HG02973 (cell line): ENCODE results near the gene CHRNG.
"Not testable (repeated sequence)": the region's sequence is repeated elsewhere in the genome, so short reads cannot be mapped to it uniquely, and the experiment has no call there.

ENCODE experiments used
- ATAC-seq: cut with Tn5 transposase; IDR thresholded peaks from one replicate; pipeline ENCODE4 v1.9.1; 2021; ENCODE audit warnings: moderate library complexity; ENCODE audit not compliant: unreplicated experiment

The CHRNG gene

DNA sequence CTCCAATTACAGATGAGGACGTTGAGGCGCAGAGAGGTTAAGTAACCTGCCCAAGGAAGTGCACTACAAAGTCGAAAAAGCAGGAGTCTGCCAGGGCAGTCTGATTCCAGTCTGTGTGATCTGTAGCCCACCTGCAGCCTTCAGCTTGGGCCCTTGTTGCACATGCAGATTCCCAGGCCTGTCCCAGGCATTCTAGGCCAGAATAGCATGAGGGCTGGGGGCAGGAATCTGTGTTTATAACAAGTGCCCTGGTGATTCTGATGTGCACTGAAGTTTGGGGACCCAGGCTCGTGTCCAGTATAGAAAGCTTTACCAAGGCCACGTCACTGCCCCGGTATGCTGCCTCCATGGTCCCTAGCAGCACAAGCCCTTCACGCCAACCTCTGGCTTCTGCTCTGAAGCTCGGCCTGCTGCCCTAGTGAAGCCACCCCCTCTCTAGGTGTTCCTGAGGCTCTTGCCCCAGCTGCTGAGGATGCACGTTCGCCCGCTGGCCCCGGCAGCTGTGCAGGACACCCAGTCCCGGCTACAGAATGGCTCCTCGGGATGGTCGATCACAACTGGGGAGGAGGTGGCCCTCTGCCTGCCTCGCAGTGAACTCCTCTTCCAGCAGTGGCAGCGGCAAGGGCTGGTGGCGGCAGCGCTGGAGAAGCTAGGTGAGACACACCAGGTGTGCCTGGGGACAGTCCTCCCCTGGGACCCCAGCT lies 4.6 kb downstream of the CHRNG start:
- ATAC-seq, result no peak

DNA sequence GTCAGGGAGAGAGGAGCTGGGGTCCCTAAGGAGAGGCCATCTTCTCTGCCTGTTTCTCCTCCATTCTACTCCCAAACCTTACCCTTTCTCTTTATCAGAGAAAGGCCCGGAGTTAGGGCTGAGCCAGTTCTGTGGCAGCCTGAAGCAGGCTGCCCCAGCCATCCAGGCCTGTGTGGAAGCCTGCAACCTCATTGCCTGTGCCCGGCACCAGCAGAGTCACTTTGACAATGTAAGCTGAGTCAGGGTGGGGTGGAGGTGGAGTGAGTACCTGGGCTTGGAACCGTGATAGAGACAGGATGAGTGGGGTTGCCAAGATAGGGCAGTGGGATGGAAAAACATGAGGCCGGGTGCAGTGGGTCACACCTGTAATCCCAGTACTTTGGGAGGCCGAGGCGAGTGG lies 5.2 kb downstream of the CHRNG start:
- ATAC-seq, result no peak

DNA sequence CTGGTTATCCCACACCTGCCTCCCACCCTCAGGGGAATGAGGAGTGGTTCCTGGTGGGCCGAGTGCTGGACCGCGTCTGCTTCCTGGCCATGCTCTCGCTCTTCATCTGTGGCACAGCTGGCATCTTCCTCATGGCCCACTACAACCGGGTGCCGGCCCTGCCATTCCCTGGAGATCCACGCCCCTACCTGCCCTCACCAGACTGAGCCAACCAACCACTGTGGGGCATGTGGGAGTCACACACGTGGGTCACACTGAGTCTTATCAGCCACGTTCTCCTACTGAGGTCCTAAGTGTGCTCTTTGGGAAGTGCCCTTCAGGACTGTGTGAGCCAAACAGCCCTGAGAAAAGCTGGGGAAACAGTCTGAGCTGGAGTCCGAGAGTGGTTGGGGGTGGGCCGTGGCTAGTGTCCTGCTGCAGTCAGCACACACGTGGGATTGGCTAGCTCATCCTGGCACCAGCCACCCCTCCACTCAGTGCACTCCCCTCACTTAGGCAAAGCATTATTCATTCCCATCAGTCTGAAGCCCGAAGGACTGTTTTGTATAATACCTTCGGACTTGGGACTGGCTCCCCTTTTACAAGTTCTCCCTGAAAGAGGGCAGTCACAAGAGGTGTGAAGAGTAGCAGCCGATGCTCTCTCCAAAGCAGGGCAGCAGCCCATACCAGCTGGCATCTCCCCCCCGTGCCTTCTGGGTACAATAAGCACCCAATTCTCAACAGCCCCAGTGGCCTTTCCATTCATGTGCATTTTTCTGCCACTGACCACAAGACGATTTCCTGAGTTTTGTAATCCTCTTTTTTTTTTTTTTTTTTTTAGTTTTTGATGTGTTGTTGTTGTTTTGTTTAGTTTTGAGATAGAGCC lies 6.3 kb downstream of the CHRNG start:
- no peak for ATAC-seq

DNA sequence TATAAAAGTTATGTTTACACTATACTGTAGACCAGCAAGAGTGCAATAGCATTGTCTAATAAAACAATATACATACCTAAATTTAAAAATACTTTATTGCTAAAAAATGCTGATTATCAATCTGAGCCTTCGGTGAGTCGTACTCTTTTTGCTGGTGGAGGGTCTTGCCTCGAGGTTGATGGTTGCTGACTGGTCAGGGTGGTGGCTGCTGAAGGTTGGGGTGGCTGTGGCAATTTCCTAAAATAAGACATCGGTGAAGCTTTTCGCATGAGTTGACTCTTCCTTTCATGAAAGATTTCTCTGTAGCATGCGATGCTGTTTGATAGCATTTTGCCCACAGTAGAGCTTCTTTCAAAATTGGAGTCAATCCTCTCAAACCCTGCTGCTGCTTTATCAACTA lies 8.5 kb downstream of the CHRNG start:
- ATAC-seq, result no peak

DNA sequence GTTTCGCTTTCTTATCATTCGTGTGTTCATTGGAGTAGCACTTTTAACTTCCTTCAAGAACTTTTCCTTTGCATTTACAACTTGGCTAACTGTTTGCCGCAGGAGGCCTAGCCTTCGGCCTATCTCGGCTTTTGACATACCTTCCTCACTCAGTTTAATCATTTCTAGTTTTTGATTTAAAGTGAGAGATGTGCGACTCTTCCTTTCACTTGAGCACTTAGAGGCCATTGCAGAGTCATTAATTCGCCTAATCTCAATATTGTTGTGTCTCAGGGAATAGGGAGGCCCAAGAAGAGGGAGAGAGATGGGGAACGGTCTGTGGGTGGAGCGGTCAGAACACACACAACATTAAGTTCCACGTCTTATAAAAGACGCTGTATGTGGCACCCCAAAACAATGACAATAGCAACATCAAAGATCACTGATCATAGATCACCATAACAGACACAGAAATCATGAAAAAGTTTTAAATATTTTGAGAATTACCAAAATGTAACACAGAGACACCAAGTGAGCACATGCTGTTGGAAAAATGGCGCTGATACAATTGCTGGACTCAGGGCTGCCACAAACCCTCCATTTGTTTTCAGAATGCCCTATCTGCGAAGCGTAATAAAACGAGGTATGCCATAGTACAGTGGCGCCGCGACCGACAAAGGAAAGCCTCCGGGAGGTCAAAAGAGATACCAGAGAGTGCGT lies 10.3 kb downstream of the CHRNG start:
- no peak for ATAC-seq

DNA sequence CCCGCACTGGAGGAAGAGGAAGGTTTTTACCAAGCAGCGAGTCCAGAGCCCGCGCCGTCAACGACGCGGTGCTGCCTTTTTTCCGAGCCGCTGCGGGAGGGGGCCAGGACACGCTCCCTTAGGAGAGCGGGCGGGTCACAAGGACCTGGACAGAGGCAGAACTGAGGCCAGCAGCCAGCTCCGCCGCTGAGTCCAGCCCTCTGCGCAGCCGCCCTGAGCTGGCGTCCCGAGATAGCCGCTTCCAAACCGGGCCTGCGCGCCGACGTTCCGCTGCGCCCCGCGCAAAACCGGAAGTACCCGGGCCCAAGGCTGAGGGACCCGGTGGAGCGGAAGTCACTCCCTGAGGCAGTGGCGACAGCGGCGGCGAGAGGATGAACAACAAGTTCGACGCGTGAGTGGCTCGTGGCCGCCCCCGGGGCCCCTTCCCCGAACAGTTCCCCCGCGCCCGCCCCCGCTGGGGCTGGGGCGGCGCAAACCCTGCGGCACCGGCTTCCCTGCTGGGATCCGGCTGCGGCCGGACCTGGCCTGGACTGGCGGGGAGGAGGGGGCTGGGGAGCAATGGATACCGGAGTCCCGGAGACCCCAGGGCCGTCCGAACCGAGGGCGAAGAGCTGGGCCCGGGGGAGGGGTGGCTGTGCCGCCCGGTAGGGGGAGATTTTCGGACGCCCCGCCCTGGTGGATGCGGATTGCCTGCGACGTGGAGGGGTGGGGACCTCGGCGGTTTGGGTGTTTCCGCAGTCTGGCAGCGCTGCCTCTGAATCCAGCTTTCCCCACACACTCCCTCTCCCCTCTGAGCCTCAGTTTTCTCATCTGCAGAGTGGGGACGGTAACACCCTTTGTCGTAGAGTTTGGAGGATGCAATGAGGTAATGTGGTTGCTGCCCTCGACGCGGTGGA lies 11.1 kb downstream of the CHRNG start, which contains the start of the genes EIF4E2 and TIGD1:
Gene EIF4E2, plus strand, starts transcription at position 336 of the 896 bp plus-strand sequence. Its CDS starts 36 bp downstream, at position 372.
Gene TIGD1, minus strand, starts transcription at position 204 of the 896 bp plus-strand sequence. CDS start 675 bp downstream, outside the sequence.
- peak; percentile 91 for ATAC-seq

DNA sequence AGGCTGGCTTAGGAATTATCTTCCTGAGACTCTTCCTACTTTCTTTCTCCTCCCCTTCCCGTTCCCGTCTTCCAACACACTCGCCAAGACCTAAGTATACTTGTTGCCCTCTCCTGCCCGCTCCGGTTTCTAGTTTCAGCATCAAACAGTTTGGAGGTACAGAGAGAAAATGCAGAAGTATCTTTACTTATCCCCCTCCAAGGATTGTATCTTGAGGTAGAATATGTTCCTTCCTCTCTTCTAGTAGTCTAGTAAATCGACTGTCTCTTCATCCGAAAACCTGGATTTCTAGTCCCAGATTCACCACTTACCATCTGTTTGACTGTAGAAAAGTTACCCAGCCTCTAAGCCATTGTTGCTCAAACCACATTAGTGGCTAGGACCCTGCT lies 11.8 kb downstream of the CHRNG start:
- no peak for ATAC-seq

DNA sequence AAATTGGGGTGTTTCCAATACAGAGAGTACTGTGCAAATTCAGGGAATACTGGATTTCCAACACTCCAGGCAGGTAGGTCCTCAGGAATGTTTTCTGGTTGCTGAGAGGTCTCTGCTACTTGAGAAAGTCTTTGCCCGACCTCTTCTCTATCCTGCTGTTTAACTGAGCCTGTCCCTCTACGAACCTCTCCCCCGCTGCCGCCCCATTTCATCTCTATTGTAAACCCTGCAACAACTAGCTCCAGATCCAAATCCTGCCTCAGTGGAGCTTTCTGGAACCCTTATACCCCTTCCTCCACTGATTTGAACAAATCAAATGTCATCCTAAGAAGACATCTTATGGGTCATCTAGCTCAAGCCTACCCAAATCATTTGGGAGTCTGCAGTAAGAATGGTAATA lies 12.3 kb downstream of the CHRNG start:
- ATAC-seq, result no peak

DNA sequence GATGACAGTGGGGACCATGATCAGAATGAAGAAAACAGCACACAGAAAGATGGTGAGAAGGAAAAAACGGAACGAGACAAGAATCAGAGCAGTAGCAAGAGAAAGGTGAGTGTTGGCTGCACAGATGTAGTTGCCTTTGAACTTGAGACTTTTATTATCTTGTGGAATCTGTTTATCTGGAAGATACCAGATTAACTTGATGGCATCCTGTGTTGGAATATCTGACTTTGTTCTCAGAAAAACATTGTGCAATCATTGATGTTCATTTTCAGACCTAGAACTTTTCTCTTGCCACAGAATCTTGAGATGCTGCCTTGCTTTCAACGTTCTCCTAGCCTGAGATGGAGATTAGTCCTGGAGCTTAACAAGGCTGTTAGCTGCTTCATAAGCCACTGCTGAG lies 16.9 kb downstream of the CHRNG start:
- no peak for ATAC-seq

DNA sequence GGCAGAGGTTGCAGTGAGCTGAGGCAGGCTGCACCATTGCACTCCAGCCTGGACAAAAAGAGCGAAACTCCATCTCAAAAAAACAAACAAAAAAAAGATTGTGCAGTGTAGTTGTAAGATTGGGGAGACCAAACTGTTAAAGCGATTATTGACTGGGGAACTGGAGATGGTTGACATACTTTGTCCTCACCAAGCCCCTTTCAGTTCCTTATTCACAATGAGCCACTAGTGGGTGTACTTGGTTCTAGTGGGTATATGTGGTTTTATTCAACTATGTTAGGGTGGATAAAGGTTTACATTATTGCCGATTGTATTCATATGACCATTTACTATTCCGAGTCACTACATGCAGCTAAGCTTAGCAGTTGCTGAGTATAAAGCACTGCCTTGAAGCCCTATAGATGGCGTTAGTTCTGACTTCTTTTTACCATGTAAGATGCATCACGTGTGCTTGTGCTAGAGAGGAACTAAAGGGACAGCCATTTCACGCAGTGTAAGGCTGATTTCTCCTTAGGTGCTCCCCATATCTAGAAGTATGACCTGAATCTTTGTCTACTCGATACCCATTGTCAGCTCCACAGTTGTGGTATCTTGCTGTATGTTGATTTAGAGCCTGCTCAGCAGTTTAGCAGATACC lies 23.1 kb downstream of the CHRNG start:
- ATAC-seq, result no peak

DNA sequence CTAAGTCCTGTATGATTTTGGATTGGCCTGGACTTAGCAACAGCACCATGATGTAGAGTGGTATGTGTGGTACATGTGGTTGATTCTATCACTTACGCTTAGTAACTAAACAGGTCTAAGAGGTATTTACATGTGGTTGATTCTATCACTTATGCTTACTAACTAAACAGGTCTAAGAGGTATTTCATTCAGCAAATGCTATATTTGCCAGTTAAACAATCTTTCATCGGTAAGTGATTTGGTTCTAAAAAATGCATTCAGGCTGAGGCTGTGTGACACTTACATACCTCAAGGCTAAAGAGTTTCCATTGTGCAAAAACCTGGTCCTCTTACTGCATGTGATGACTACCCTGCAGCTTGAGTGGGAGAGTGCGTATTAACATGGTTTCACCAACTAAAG lies 24.1 kb downstream of the CHRNG start:
- no peak for ATAC-seq

DNA sequence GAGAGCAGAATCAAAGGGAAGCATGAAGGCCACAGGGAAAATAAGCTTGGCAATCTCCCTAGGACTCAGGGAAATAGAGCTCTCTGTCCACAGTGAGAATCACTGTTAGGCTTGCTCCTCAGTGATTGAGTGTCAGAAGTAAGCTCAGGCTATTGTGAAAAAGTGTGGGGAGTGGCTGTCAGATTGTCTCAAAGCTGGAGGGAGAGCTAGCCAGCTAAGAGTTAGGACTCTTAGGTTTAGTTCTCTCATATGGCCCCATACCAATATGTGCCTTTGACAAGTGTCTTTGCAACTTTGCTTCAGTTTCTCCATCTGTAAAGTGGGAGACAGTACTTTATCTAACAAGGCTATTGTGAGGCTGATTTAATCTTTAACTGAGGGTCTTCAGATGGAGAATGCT lies 28.2 kb downstream of the CHRNG start:
- no peak for ATAC-seq

DNA sequence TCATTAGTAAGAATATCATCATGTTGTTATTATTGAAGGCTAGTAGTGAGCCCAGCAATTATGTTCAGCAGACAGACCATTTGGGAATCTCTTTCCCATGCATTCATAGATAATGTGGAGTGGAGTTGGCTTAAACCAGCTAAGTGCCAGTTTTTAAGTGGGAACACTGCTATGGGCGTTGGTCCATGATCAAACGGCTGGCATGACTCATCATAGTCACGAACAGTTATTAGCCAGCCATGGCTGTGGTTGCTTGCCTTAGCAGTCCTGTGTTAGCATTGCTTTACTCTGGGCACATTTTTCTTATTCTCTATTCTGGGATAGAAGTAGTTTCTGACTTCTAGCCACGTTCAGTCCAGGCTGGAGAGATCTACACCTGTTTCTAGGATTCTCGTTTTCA lies 28.7 kb downstream of the CHRNG start:
- ATAC-seq, result no peak

DNA sequence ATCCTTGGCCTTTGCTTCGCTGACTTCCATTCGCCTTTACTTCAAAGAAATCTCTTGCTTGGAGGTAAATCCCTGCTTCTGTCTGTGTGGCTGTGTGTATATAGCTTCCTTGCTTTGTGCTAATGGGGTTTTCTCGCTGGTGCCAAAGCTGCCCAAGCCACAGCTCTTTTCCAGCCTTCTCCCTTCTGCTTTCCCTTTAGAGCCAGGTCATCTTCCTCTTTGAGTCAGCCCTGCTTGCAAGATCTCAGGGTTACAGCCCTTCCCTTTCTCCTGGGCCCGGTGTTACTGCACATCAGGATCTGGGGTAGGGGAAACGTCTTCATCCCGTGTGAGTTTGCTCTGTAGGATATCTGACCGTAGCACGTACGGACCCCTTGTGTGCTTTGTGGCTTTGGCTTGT lies 30.0 kb downstream of the CHRNG start:
- no peak for ATAC-seq

DNA sequence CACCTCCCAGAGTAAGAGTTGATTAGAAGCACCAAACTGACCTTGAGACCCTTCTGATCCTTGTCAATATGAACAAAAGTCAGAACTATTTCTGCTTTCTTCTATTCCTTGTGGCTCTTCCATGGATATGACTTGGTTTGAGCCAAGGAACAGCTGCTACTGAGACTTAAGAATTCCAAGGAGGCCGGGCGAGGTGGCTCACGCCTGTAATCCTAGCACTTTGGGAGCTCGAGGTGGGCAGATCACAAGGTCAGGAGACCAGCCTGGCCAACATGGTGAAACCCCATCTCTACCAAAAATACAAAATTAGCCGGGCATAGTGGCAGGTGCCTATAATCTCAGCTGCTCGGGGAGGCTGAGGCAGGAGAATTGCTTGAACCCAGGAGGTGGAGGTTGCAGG lies 31.0 kb downstream of the CHRNG start:
- ATAC-seq, result not testable (repeated sequence)

DNA sequence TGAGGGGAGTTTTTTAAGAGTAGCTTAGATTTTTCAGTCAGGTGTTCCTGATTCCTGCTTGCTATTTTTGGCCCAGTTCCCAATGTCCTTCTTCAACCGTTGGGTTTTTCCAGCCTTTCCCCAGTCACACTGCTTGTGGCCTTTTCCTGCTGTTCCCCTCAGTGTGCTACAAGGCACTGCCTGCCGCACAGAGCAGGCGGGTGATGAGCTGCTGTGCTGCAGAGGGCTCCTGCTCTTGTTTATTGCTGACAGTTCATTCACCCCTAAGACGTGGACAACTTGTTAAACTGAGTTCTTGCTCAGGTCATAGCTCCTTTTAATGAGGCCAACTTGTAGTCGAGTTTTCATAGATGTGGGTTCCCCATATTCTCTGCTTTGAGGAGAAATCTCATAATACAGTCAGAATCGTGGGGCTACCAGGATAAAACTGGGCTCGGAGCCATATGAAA lies 31.6 kb downstream of the CHRNG start:
- no peak for ATAC-seq

DNA sequence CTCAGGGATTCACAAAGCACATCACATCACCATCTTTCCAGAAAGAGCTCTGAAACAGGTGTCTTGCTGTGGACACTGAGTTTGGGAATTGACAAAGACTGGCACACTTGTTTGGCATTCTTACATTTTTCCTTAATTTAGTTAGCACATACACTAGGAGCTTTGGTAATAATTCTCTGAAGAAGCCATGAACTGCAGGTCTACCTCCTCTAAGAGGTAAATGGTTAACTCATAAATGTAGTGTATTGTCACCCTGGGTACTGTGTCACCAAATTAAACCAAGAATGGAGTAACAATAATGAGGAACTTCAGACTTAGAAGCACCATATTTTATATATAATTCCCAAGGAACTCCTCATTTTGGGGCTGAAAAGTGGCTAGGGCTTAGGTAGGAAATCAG lies 33.5 kb downstream of the CHRNG start:
- ATAC-seq, result no peak

DNA sequence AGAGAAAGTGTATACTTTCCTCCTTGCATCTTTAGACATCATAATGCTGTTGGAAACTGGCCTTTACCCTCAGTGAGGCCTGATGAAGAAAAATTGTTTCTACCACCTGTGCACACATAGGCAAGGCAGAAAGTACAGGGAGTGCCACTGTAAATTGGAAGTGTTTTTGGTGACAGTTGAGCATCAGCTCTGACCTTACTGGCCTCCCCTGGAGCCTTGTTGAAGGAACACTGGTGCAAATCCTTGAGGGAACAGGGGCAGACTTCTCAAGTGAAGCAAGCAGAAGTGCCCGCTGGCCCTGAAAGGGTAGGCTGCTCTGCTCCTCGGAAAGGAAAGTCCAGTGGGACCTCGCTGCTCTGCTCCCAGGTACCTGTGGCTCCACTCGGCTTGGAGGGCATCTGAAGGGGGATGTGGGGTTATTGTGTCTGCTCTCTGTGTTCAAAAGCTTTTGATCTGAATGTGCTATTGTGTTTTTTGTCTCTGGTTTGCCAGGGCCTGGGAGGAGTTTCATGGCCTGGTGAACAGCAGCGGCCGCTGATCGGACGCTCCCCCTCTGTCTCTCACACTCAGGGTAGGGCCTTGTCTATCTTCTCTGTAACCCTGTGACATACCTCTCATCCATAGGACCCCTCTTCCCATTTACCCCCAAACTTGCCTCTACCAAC lies 34.4 kb downstream of the CHRNG start:
- no peak for ATAC-seq

DNA sequence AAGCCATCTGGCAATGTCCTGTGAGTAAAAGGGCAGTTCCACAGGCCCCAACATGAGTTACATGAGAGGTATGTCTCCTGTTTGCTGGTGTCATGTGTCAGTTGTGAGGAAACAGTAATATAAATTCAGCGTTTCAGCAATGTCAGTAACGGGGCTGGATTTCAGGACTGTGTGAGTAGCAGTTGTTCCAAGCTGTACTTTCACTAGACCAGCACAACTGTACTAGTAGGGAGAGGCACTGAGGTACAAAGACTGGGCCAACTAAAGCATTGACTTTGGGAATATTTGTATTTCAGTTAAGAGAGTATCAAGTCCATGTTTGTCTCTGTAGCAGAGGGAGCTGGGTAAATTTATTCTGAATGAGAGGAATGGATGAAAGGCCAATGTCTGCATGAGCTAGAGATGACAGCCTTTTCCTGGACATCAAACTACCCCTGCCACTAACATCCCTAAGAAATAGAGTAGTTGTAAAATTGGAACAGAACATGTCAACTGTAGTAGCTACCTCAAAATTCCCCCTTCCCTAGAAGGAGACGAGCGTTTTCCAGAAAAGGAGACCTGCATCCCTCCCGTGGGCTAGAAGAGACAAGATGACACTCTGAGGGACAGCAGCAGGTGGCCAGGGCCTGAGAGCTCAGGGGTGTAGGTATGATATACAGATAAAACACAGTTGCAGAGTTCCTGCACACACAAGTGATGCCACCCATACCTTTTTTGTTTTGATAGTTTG lies 35.3 kb downstream of the CHRNG start:
- no peak for ATAC-seq
